GM12878 (cell line): ENCODE data around the gene CCR7. TPM values are rescaled to one million over a fixed set of nuclear protein-coding genes. Genes with fewer than 3 reads are reported as not detected.

Source experiments
- ATAC-seq: fragments of 200-7000 bp; cut with Tn5 transposase; 3 replicates; pipeline ENCODE4 v1.9.1; 2020; ENCODE audit warnings: mild to moderate bottlenecking, moderate library complexity
- BruUV-seq: library from RNA; stranded (reverse); fragments of 400-500 nt; replicated peaks from 2 replicates; lab custom pipeline; 2021; lab: Mats Ljungman, UMichigan
- CTCF ChIA-PET: fragments of 300-600 bp; sonication (Branson Sonifier 250); formaldehyde crosslinking; extraction: SDS; loops from one replicate; lab custom pipeline; 2021; ENCODE audit warnings: inconsistent platforms; lab: Yijun Ruan, JAX
- POLR2A ChIA-PET: fragments of 350-600 bp; formaldehyde crosslinking; extraction: SDS; loops from one replicate; lab custom pipeline; 2021; ENCODE audit warnings: inconsistent platforms; lab: Charles Lee
- RAD21 ChIA-PET: fragments of 300-600 bp; sonication (Branson Sonifier 250); formaldehyde crosslinking; loops from one replicate; lab custom pipeline; 2023; ENCODE audit warnings: antibody characterized with exemption; ENCODE audit not compliant: unreplicated experiment; lab: Charles Lee
- SMC1A ChIA-PET: fragments of 300-600 bp; sonication (Branson Sonifier 250); formaldehyde crosslinking; loops from one replicate; lab custom pipeline; 2023; ENCODE audit not compliant: unreplicated experiment, uncharacterized antibody; lab: Charles Lee
- DNase-seq: peaks from one replicate; pipeline ENCODE4 v3.0.0-alpha.2; 2011; ENCODE audit warnings: low read depth, low spot score
- FAIRE-seq: peaks from 3 replicates; lab custom pipeline; 2011; peaks lifted over from hg19 to GRCh38; lab: Jason Lieb, UNC
- H2AFZ ChIP-seq: 2 replicates; pipeline ENCODE4 v1.6.0; 2011; ENCODE audit warnings: low read depth, low read length, control low read depth; ENCODE audit not compliant: control insufficient read depth
- H3K27ac ChIP-seq: 2 replicates; pipeline ENCODE4 v1.5.1; 2011; ENCODE audit warnings: control low read depth; ENCODE audit not compliant: control insufficient read depth, insufficient read depth
- H3K27me3 ChIP-seq, 2 experiments: replicated peaks in 1 of 2; 2 replicates each; pipeline versions ENCODE4 v1.6.0 to v1.6.1; 2011; ENCODE audit warnings: low read length in 1 of 2; ENCODE audit not compliant: control insufficient read depth in 2 of 2, insufficient read depth in 2 of 2
- H3K36me3 ChIP-seq, 2 experiments: 2 replicates each; pipeline ENCODE4 v1.5.1; 2011; ENCODE audit warnings: low read length in 1 of 2; ENCODE audit not compliant: control insufficient read depth in 2 of 2, insufficient read depth in 2 of 2
- H3K4me1 ChIP-seq: 2 replicates; pipeline ENCODE4 v1.6.1; 2011; ENCODE audit warnings: mild to moderate bottlenecking, low read length, moderate library complexity, mixed read lengths; ENCODE audit not compliant: control insufficient read depth, insufficient read depth
- H3K4me2 ChIP-seq: 2 replicates; pipeline ENCODE4 v1.6.0; 2011; ENCODE audit warnings: control low read depth; ENCODE audit not compliant: control insufficient read depth, insufficient read depth
- H3K4me3 ChIP-seq: fragments of 200-600 bp; sonication (generic); 2 replicates; pipeline ENCODE4 v1.5.1; 2016
- H3K79me2 ChIP-seq: 2 replicates; pipeline ENCODE4 v1.6.0; 2011; ENCODE audit warnings: low read length; ENCODE audit not compliant: control insufficient read depth, insufficient read depth
- H3K9ac ChIP-seq: 2 replicates; pipeline ENCODE4 v1.8.0; 2011; ENCODE audit warnings: low read length, control low read depth, mixed read lengths; ENCODE audit not compliant: control insufficient read depth, insufficient read depth
- H3K9me3 ChIP-seq: replicated peaks from 3 replicates; pipeline ENCODE4 v1.5.1; 2011; ENCODE audit warnings: mild to moderate bottlenecking, low read length; ENCODE audit not compliant: control insufficient read depth, insufficient read depth
- H4K20me1 ChIP-seq: 2 replicates; pipeline ENCODE4 v1.6.0; 2011; ENCODE audit not compliant: control insufficient read depth, insufficient read depth
- BACH1 ChIP-seq: fragments of 450-650 bp; IDR thresholded peaks from 2 replicates; pipeline ENCODE4 v1.6.1; 2017; ENCODE audit warnings: mild to moderate bottlenecking, borderline replicate concordance
- CBFB ChIP-seq: IDR thresholded peaks from 2 replicates; pipeline ENCODE4 v1.6.1; 2016; ENCODE audit warnings: antibody characterized with exemption, low read depth
- CHD2 ChIP-seq: IDR thresholded peaks from 2 replicates; pipeline ENCODE4 v1.6.1; 2011; ENCODE audit warnings: low read depth, low read length, improper control_type of control experiment, borderline replicate concordance
- GATAD2B ChIP-seq: fragments of 450-650 bp; conservative IDR thresholded peaks from 2 replicates; pipeline ENCODE4 v1.6.1; 2017; ENCODE audit warnings: low read depth, mild to moderate bottlenecking, moderate library complexity
- KAT2A ChIP-seq: conservative IDR thresholded peaks from 2 replicates; pipeline ENCODE4 v1.6.1; 2011; ENCODE audit warnings: low read depth, low read length; ENCODE audit not compliant: control insufficient read depth
- LARP7 ChIP-seq: fragments of 450-650 bp; IDR thresholded peaks from 2 replicates; pipeline ENCODE4 v1.6.1; 2017; ENCODE audit warnings: mild to moderate bottlenecking
- MTA3 ChIP-seq: IDR thresholded peaks from 2 replicates; pipeline ENCODE4 v1.6.1; 2012; ENCODE audit warnings: low read length, inconsistent platforms, borderline replicate concordance
- NBN ChIP-seq: fragments of 450-650 bp; IDR thresholded peaks from 2 replicates; pipeline ENCODE4 v1.6.1; 2016
- NFYA ChIP-seq: IDR thresholded peaks from 2 replicates; pipeline ENCODE4 v1.6.1; 2011; ENCODE audit warnings: low read depth, mild to moderate bottlenecking, low read length, improper control_type of control experiment, borderline replicate concordance
- NR2C1 ChIP-seq: fragments of 450-650 bp; IDR thresholded peaks from 2 replicates; pipeline ENCODE4 v1.6.1; 2017; ENCODE audit warnings: antibody characterized with exemption, mild to moderate bottlenecking, moderate library complexity
- POLR2A ChIP-seq: IDR thresholded peaks from 2 replicates; pipeline ENCODE4 v1.6.1; 2011; ENCODE audit warnings: low read depth, mild to moderate bottlenecking, low read length
- POLR2AphosphoS5 ChIP-seq: IDR thresholded peaks from 2 replicates; pipeline ENCODE4 v1.6.1; 2011; ENCODE audit warnings: mild to moderate bottlenecking, low read length, inconsistent platforms
- SMAD5 ChIP-seq: IDR thresholded peaks from 2 replicates; pipeline ENCODE4 v1.6.1; 2016; ENCODE audit warnings: antibody characterized with exemption, low read depth
- ZBED1 ChIP-seq: IDR thresholded peaks from 2 replicates; pipeline ENCODE4 v1.6.1; 2016; ENCODE audit warnings: borderline replicate concordance
- WGBS: methylation state at CpG from one replicate; pipeline ENCODE4 v1.1.6; 2016; ENCODE audit warnings: low lambda C conversion rate; ENCODE audit not compliant: insufficient replicate concordance, insufficient coverage; ENCODE audit errors: missing lambda C conversion rate; 5-methylcytosine and 5-hydroxymethylcytosine counted together
- in situ Hi-C: fragments of 300-500 bp; cut with MboI; formaldehyde crosslinking; loops from 9 replicates; pipeline ENCODE4 v1.14.3; 2018; ENCODE audit warnings: mixed read lengths
- intact Hi-C: fragments of 100-400 bp; cut with micrococcal nuclease; formaldehyde crosslinking; loops from one replicate; pipeline ENCODE4 v1.14.2; 2022; ENCODE audit not compliant: unreplicated experiment
- polyA plus RNA-seq, 11 experiments: library from polyadenylated mRNA; depleted of rRNA in 4 of 11; unstranded in 6 of 11; stranded (reverse) in 5 of 11; fragments of >200 nt; fragmentation: Nextera tagmentation in 4 of 11; fragmentation: Illumina TruSeq in 1 of 11; extraction: Ambion mirVana in 4 of 11; extraction: Trizol in 1 of 11; gene quantifications; 1 replicate in 1 of 11; 2 replicates in 10 of 11; pipeline versions ENCODE4 v1.2.1 to v1.2.3, GENCODE V29; 2011 to 2016; ENCODE audit warnings: inconsistent platforms in 2 of 11, missing spikeins in 2 of 11, low read depth in 1 of 11
- total RNA-seq, 4 experiments: library from RNA; depleted of rRNA in 3 of 4; stranded (reverse); fragments of >200 nt in 3 of 4; fragmentation: Illumina TruSeq in 1 of 4; extraction: Trizol in 1 of 4; gene quantifications; 2 replicates each; pipeline versions ENCODE4 v1.2.1 to v1.2.3, GENCODE V29; 2013 to 2021
- TF ChIP-seq, protein P1 (sequence below): fragments of 450-650 bp; IDR thresholded peaks from 2 replicates; pipeline ENCODE4 v1.6.1; 2018; ENCODE audit warnings: mild to moderate bottlenecking, low read depth, moderate library complexity; ENCODE audit not compliant: partially characterized antibody
- TF ChIP-seq, protein P2 (sequence below): fragments of 450-650 bp; formaldehyde crosslinking; IDR thresholded peaks from 2 replicates; pipeline ENCODE4 v1.4.0; 2020; ENCODE audit warnings: mild to moderate bottlenecking, moderate library complexity

CCR7 gene
- total and polyA plus RNA-seq, 10 of the 15 experiments (the other 5 are each of a cell fraction or from before 2014, with no cell fraction given): 131 to 1,171 (median 260) TPM

DNA sequence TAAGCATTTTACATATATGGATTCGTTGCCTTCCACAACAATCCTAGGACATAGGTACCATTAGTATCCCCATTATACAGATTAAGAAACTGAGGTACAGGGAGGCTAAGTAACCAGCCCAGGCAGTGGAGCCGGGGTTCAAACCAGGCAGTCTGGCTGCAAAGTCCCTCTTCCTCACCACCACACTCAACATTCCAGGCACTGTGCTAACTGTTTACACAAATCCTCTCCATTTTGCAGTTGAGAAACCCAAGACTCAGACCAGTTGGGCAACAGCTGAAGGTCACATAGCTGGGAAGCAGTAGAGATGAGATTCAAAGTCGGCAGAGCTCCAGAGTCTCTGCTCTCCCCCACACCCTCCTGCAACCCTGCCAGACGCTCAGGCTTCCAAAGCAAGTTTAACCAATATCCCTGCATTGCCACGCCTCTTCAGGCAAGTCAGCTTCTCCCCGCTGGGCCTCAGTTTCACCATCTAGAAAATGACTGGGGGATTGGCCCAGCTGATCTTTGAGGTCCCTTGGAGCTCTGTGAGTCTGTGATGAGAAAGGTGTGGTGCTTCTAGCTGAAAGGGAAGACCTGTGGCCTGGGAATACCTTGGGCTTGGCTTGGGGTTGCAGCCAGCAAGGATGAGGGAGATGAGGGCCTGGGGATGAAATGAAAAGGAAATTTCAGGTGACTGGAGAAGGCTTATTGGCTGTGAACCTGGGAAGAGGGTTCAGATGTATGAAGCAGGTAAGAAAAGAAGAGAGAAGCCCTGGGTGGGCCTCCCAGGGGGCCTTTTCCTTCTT, 14.0 kb downstream of the CCR7 start:
- 0 out of 2 replicates have a peak, but pooled peaks have one; percentile 17 for TF ChIP-seq CBFB
- peak; percentile 30; the same call in 1 of the 2 replicates for TF ChIP-seq SMAD5
- TF ChIP-seq POLR2A: peak; percentile 70
- TF ChIP-seq, protein P1, sequence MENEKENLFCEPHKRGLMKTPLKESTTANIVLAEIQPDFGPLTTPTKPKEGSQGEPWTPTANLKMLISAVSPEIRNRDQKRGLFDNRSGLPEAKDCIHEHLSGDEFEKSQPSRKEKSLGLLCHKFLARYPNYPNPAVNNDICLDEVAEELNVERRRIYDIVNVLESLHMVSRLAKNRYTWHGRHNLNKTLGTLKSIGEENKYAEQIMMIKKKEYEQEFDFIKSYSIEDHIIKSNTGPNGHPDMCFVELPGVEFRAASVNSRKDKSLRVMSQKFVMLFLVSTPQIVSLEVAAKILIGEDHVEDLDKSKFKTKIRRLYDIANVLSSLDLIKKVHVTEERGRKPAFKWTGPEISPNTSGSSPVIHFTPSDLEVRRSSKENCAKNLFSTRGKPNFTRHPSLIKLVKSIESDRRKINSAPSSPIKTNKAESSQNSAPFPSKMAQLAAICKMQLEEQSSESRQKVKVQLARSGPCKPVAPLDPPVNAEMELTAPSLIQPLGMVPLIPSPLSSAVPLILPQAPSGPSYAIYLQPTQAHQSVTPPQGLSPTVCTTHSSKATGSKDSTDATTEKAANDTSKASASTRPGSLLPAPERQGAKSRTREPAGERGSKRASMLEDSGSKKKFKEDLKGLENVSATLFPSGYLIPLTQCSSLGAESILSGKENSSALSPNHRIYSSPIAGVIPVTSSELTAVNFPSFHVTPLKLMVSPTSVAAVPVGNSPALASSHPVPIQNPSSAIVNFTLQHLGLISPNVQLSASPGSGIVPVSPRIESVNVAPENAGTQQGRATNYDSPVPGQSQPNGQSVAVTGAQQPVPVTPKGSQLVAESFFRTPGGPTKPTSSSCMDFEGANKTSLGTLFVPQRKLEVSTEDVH: peak; percentile 48
- TF ChIP-seq LARP7: 0 out of 2 replicates have a peak, but pooled peaks have one; percentile 21
- TF ChIP-seq BACH1: peak; percentile 52; the same call in 1 of the 2 replicates
- 0 out of 2 replicates have a peak, but pooled peaks have one; percentile 3 for TF ChIP-seq GATAD2B
- TF ChIP-seq, protein P2, sequence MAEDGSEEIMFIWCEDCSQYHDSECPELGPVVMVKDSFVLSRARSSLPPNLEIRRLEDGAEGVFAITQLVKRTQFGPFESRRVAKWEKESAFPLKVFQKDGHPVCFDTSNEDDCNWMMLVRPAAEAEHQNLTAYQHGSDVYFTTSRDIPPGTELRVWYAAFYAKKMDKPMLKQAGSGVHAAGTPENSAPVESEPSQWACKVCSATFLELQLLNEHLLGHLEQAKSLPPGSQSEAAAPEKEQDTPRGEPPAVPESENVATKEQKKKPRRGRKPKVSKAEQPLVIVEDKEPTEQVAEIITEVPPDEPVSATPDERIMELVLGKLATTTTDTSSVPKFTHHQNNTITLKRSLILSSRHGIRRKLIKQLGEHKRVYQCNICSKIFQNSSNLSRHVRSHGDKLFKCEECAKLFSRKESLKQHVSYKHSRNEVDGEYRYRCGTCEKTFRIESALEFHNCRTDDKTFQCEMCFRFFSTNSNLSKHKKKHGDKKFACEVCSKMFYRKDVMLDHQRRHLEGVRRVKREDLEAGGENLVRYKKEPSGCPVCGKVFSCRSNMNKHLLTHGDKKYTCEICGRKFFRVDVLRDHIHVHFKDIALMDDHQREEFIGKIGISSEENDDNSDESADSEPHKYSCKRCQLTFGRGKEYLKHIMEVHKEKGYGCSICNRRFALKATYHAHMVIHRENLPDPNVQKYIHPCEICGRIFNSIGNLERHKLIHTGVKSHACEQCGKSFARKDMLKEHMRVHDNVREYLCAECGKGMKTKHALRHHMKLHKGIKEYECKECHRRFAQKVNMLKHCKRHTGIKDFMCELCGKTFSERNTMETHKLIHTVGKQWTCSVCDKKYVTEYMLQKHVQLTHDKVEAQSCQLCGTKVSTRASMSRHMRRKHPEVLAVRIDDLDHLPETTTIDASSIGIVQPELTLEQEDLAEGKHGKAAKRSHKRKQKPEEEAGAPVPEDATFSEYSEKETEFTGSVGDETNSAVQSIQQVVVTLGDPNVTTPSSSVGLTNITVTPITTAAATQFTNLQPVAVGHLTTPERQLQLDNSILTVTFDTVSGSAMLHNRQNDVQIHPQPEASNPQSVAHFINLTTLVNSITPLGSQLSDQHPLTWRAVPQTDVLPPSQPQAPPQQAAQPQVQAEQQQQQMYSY (CRISPR knock-in tag): peak; percentile 8; the same call in 1 of the 2 replicates
- no peak for TF ChIP-seq KAT2A
- peak; percentile 49; the same call in 1 of the 2 replicates for TF ChIP-seq CHD2
- TF ChIP-seq NR2C1: no peak
- no peak for TF ChIP-seq NFYA
- TF ChIP-seq ZBED1: no peak
- no peak for TF ChIP-seq MTA3
- peak; percentile 36; the same call in 1 of the 2 replicates for TF ChIP-seq POLR2AphosphoS5
- 0 out of 2 replicates have a peak, but pooled peaks have one; percentile 32 for TF ChIP-seq NBN
- Histone ChIP-seq H3K9me3 (no peaks in the 10 kb centered on the region), H3K27me3 (no peaks in the 10 kb centered on the region), H4K20me1 (no peaks in the 10 kb centered on the region), H2AFZ (no peak overlapping the region), H3K4me3 (no peak overlapping the region), H3K4me1 (peaks cover 43% of the 10 kb centered on the region), H3K27ac (no peak overlapping the region), H3K9ac (no peak overlapping the region), H3K36me3 (peaks cover 8 to 24% of the 10 kb centered on the region in 2 experiments; a peak in 3 of 4 replicates), H3K4me2 (no peak overlapping the region), H3K79me2 (no peaks in the 10 kb centered on the region)
- WGBS: 51% methylated on average over 6 of the region's 6 CpGs
- no peak for DNase-seq
- intact Hi-C loops: no loop called here
- RAD21 ChIA-PET: interaction anchor here (1.7 to 21.1 kb wide), 4 partner anchors 10 to 65 kb away, joined by 5 to 514 read pairs (median 50); no protein-coding TSS in a partner anchor
- in situ Hi-C loops: no loop called here
- no peak for FAIRE-seq
- no TSS peak for BruUV-seq
- ATAC-seq: no peak
- CTCF ChIA-PET: interaction anchor here (0.6 to 13.0 kb wide), 6 partner anchors 9 to 76 kb away, joined by 3 to 138 read pairs (median 7); no protein-coding TSS in a partner anchor
- POLR2A ChIA-PET: interaction anchor here (1.0 to 5.4 kb wide), 7 partner anchors 8 to 183 kb away, joined by 3 to 39 read pairs (median 4); no protein-coding TSS in a partner anchor
- SMC1A ChIA-PET: interaction anchor here (1.2 to 21.2 kb wide), 5 partner anchors 10 to 107 kb away, joined by 3 to 430 read pairs (median 39); partner anchors contain the start of gene CCR7
